NT2/D1 (cell line): Measurements from ENCODE around the gene MALAT1.

Experiments
- DNase-seq: peaks from one replicate; pipeline ENCODE4 v3.0.0-alpha.2; 2011; ENCODE audit warnings: low read depth, low spot score
- H3K27me3 ChIP-seq: 2 replicates; pipeline ENCODE4 v1.6.0; 2011; ENCODE audit warnings: mild to moderate bottlenecking; ENCODE audit not compliant: insufficient read length, insufficient read depth
- H3K36me3 ChIP-seq: 2 replicates; pipeline ENCODE4 v1.6.1; 2011; ENCODE audit warnings: mild to moderate bottlenecking, low read length, mixed read lengths; ENCODE audit not compliant: insufficient read depth, insufficient read length
- H3K4me1 ChIP-seq: 2 replicates; pipeline ENCODE4 v1.5.1; 2011; ENCODE audit not compliant: insufficient read depth, insufficient read length
- H3K4me3 ChIP-seq: 2 replicates; pipeline ENCODE4 v1.5.1; 2011; ENCODE audit warnings: low read depth; ENCODE audit not compliant: insufficient read length
- H3K9ac ChIP-seq: 2 replicates; pipeline ENCODE4 v1.6.0; 2011; ENCODE audit warnings: low read depth; ENCODE audit not compliant: insufficient read length
- H3K9me3 ChIP-seq: 2 replicates; pipeline ENCODE4 v1.5.1; 2011; ENCODE audit warnings: mild to moderate bottlenecking, low read length; ENCODE audit not compliant: insufficient read depth
- SUZ12 ChIP-seq: IDR thresholded peaks from 2 replicates; pipeline ENCODE4 v1.6.1; 2011; ENCODE audit not compliant: insufficient read length, insufficient read depth; ENCODE audit errors: extremely low read depth
- YY1 ChIP-seq: IDR thresholded peaks from 2 replicates; pipeline ENCODE4 v1.6.1; 2011; ENCODE audit not compliant: insufficient read length, insufficient read depth
- ZNF274 ChIP-seq: IDR thresholded peaks from 2 replicates; pipeline ENCODE4 v1.6.1; 2011; ENCODE audit warnings: mild to moderate bottlenecking, low read depth, low read length

Gene MALAT1

GRCh38 chr11:65502555-65503367 is 3.9 kb downstream of the MALAT1 start:
- peak overlapping the region; percentile 95 for H3K9ac ChIP-seq
- no peaks in the 10 kb centered on the region for H3K4me1 ChIP-seq
- DNase-seq = no peak
- H3K27me3 ChIP-seq = no peaks in the 10 kb centered on the region
- H3K36me3 ChIP-seq = peaks cover 66% of the 10 kb centered on the region
- TF ChIP-seq SUZ12 (no peak), ZNF274 (no peak), YY1 (no peak)
- H3K9me3 ChIP-seq = no peaks in the 10 kb centered on the region
- H3K4me3 ChIP-seq = peak overlapping the region; percentile 95

- no peak for TF ChIP-seq SUZ12
- no peak for TF ChIP-seq ZNF274
- TF ChIP-seq YY1 = no peak
- H3K9ac ChIP-seq = peak overlapping the region; percentile 51
- no peaks in the 10 kb centered on the region for H3K4me1 ChIP-seq
- H3K36me3 ChIP-seq = peaks cover 66% of the 10 kb centered on the region
- H3K4me3 ChIP-seq = peak overlapping the region; percentile 95
- H3K27me3 ChIP-seq = no peaks in the 10 kb centered on the region
- H3K9me3 ChIP-seq = no peaks in the 10 kb centered on the region
- no peak for DNase-seq
Measured at GRCh38 chr11:65503368-65503948, 4.6 kb downstream of the MALAT1 start.

GRCh38 chr11:65503949-65504673 is 5.3 kb downstream of the MALAT1 start:
- DNase-seq = no peak
- H3K9me3 ChIP-seq = no peaks in the 10 kb centered on the region
- H3K27me3 ChIP-seq = no peaks in the 10 kb centered on the region
- TF ChIP-seq YY1 (no peak), ZNF274 (no peak), SUZ12 (no peak)
- peaks cover 66% of the 10 kb centered on the region for H3K36me3 ChIP-seq
- H3K9ac ChIP-seq = peak overlapping the region; percentile 24
- no peaks in the 10 kb centered on the region for H3K4me1 ChIP-seq
- H3K4me3 ChIP-seq = peak overlapping the region; percentile 95

- no peaks in the 10 kb centered on the region for H3K4me1 ChIP-seq
- peaks cover 64% of the 10 kb centered on the region for H3K36me3 ChIP-seq
- no peaks in the 10 kb centered on the region for H3K27me3 ChIP-seq
- no peaks in the 10 kb centered on the region for H3K9me3 ChIP-seq
- no peak for TF ChIP-seq YY1
- TF ChIP-seq ZNF274 = no peak
- H3K4me3 ChIP-seq = peak overlapping the region; percentile 13
- peak overlapping the region; percentile 24 for H3K9ac ChIP-seq
- DNase-seq = no peak
Measured at GRCh38 chr11:65504674-65505465, 6.0 kb downstream of the MALAT1 start.

- H3K9ac ChIP-seq = no peak overlapping the region
Measured at GRCh38 chr11:65505466-65506289, 6.8 kb downstream of the MALAT1 start.

GRCh38 chr11:65506290-65506771 is 7.5 kb downstream of the MALAT1 start:
- no peaks in the 10 kb centered on the region for H3K4me1 ChIP-seq
- no peak for DNase-seq
- no peaks in the 10 kb centered on the region for H3K9me3 ChIP-seq
- no peaks in the 10 kb centered on the region for H3K27me3 ChIP-seq
- H3K9ac ChIP-seq = no peak overlapping the region
- no peak overlapping the region for H3K4me3 ChIP-seq
- TF ChIP-seq ZNF274 (no peak), SUZ12 (no peak), YY1 (no peak)
- H3K36me3 ChIP-seq = peaks cover 49% of the 10 kb centered on the region

More at GRCh38 chr11:65505466-65506289, 6.8 kb downstream of the MALAT1 start:
- Histone ChIP-seq H3K9me3 (no peaks in the 10 kb centered on the region), H3K27me3 (no peaks in the 10 kb centered on the region), H3K36me3 (peaks cover 56% of the 10 kb centered on the region), H3K4me1 (no peaks in the 10 kb centered on the region), H3K4me3 (no peak overlapping the region)
- no peak for DNase-seq
- no peak for TF ChIP-seq ZNF274
- TF ChIP-seq YY1 = no peak
- no peak for TF ChIP-seq SUZ12
